WTC11 (cell line): ENCODE data around the gene SLC16A8. TPM values are rescaled to one million over a fixed set of nuclear protein-coding genes. Genes with fewer than 3 reads are reported as not detected.

Experiments
- ATF1 ChIP-seq: sonication (generic); formaldehyde crosslinking; IDR thresholded peaks from 2 replicates; pipeline ENCODE4 v1.8.1; 2023; ENCODE audit warnings: mild to moderate bottlenecking, moderate library complexity, missing genetic modification reagents
- CBFB ChIP-seq: sonication (generic); formaldehyde crosslinking; IDR thresholded peaks from 2 replicates; pipeline ENCODE4 v1.8.1; 2022; ENCODE audit warnings: mild to moderate bottlenecking, low read depth, missing genetic modification reagents
- CREM ChIP-seq: sonication (generic); formaldehyde crosslinking; IDR thresholded peaks from 2 replicates; pipeline ENCODE4 v1.8.1; 2022; ENCODE audit warnings: mild to moderate bottlenecking, missing genetic modification reagents, moderate library complexity
- E2F5 ChIP-seq: sonication (generic); formaldehyde crosslinking; IDR thresholded peaks from 2 replicates; pipeline ENCODE4 v1.8.1; 2022; ENCODE audit warnings: mild to moderate bottlenecking, moderate library complexity, missing genetic modification reagents
- ELF4 ChIP-seq: sonication (generic); formaldehyde crosslinking; IDR thresholded peaks from 2 replicates; pipeline ENCODE4 v1.8.1; 2022; ENCODE audit warnings: low read depth, mild to moderate bottlenecking, moderate library complexity, missing genetic modification reagents
- FOXK1 ChIP-seq: sonication (generic); formaldehyde crosslinking; IDR thresholded peaks from 2 replicates; pipeline ENCODE4 v1.8.0; 2022; ENCODE audit warnings: mild to moderate bottlenecking, moderate library complexity, missing genetic modification reagents
- IRF1 ChIP-seq: sonication (generic); formaldehyde crosslinking; IDR thresholded peaks from 2 replicates; pipeline ENCODE4 v1.8.0; 2023; ENCODE audit warnings: missing genetic modification reagents
- JAZF1 ChIP-seq: fragments of 250-450 bp; sonication (Bioruptor Pico); IDR thresholded peaks from 2 replicates; pipeline ENCODE4 v1.9.0; 2021; ENCODE audit warnings: moderate library complexity, mild to moderate bottlenecking, inconsistent platforms
- MXD4 ChIP-seq: fragments of 250-450 bp; sonication (Bioruptor Pico); IDR thresholded peaks from 2 replicates; pipeline ENCODE4 v1.8.0; 2021; ENCODE audit warnings: mild to moderate bottlenecking, moderate library complexity, borderline replicate concordance
- NFE2L1 ChIP-seq: sonication (generic); formaldehyde crosslinking; IDR thresholded peaks from 2 replicates; pipeline ENCODE4 v1.8.1; 2023; ENCODE audit warnings: missing genetic modification reagents
- TEAD1 ChIP-seq: sonication (generic); formaldehyde crosslinking; IDR thresholded peaks from 2 replicates; pipeline ENCODE4 v1.8.0; 2022; ENCODE audit warnings: mild to moderate bottlenecking, missing genetic modification reagents
- TEAD4 ChIP-seq: sonication (generic); formaldehyde crosslinking; IDR thresholded peaks from 2 replicates; pipeline ENCODE4 v1.8.0; 2022; ENCODE audit warnings: mild to moderate bottlenecking, missing genetic modification reagents
- ZNF121 ChIP-seq: sonication (generic); formaldehyde crosslinking; IDR thresholded peaks from 2 replicates; pipeline ENCODE4 v1.8.0; 2023; ENCODE audit warnings: missing genetic modification reagents
- ZNF219 ChIP-seq: sonication (generic); formaldehyde crosslinking; IDR thresholded peaks from 2 replicates; pipeline ENCODE4 v1.8.0; 2023; ENCODE audit warnings: missing genetic modification reagents, mild to moderate bottlenecking, borderline replicate concordance
- ZNF416 ChIP-seq: fragments of 250-450 bp; sonication (Bioruptor Pico); IDR thresholded peaks from 2 replicates; pipeline ENCODE4 v1.9.0; 2021; ENCODE audit warnings: mild to moderate bottlenecking, inconsistent platforms
- ZNF532 ChIP-seq: fragments of 250-450 bp; sonication (Bioruptor Pico); IDR thresholded peaks from 2 replicates; pipeline ENCODE4 v1.9.0; 2021; ENCODE audit warnings: mild to moderate bottlenecking, borderline replicate concordance
- ZSCAN18 ChIP-seq: fragments of 250-450 bp; sonication (Bioruptor Pico); IDR thresholded peaks from 2 replicates; pipeline ENCODE4 v2.1.2; 2022; ENCODE audit warnings: mild to moderate bottlenecking, moderate library complexity
- total RNA-seq: library from RNA; stranded (reverse); gene quantifications from 3 replicates; pipeline ENCODE4 v1.2.3, GENCODE V29; 2021
- TF ChIP-seq, protein P1 (sequence below): sonication (generic); formaldehyde crosslinking; IDR thresholded peaks from 2 replicates; pipeline ENCODE4 v1.8.1; 2023; ENCODE audit warnings: mild to moderate bottlenecking, moderate library complexity, missing genetic modification reagents
- TF ChIP-seq, protein P2 (sequence below): fragments of 250-450 bp; sonication (Bioruptor Pico); IDR thresholded peaks from 2 replicates; pipeline ENCODE4 v1.9.0; 2021; ENCODE audit warnings: mild to moderate bottlenecking
- TF ChIP-seq, protein P3 (sequence below): sonication (generic); formaldehyde crosslinking; IDR thresholded peaks from 2 replicates; pipeline ENCODE4 v1.8.1; 2023; ENCODE audit warnings: mild to moderate bottlenecking, missing genetic modification reagents
- TF ChIP-seq, protein P4 (sequence below): fragments of 250-450 bp; sonication (Bioruptor Pico); conservative IDR thresholded peaks from 2 replicates; pipeline ENCODE4 v1.9.0; 2021; ENCODE audit warnings: mild to moderate bottlenecking

Gene SLC16A8
- total RNA-seq, 1 experiment from 2014 or later: 0.57 TPM

DNA sequence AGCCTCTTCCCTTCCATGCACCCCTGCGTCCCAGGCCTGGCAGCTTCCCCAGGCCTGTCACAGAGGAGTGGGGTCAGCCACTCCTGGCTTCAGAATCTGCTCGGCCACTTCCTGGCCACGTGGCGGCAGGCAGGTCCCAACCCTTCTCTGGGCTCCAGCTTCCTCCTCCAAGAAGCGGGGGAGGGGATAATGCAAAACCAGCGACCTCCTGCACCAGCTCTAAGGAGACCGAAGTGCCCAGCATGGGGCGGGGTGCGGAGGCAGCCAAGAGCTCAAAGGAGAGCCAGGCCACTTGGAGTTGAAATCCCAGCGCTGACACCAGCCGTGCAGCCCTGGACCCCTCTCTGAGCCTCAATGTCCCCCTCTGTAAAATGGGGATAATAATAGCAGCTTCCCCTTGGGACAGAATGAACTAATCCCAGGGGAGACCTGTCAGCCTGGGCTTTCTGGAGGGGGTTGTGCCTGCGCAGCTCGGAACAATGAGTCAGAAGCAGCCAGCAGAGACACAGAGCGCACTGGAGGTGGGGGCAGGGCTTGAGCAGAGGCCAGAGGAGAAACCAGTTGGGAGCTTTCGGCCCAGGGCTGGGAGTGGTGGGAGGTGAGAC, 49.6 kb downstream of the SLC16A8 start (continued):
- TF ChIP-seq ZSCAN18 (CRISPR knock-in tag) (peak; percentile 48; the same call in 1 of the 2 replicates), ZNF416 (CRISPR knock-in tag) (no peak), NFE2L1 (CRISPR knock-in tag) (no peak), CREM (CRISPR knock-in tag) (no peak), ATF1 (CRISPR knock-in tag) (no peak), ZNF219 (CRISPR knock-in tag) (peak; percentile 55; the same call in 1 of the 2 replicates), IRF1 (CRISPR knock-in tag) (no peak), TEAD4 (CRISPR knock-in tag) (no peak), CBFB (CRISPR knock-in tag) (no peak), E2F5 (CRISPR knock-in tag) (no peak), FOXK1 (0 out of 2 replicates have a peak, but pooled peaks have one; percentile 63), MXD4 (CRISPR knock-in tag) (no peak), ZNF121 (0 out of 2 replicates have a peak, but pooled peaks have one; percentile 12), ZNF532 (CRISPR knock-in tag) (no peak), ELF4 (no peak), TEAD1 (0 out of 2 replicates have a peak, but pooled peaks have one; percentile 33), JAZF1 (CRISPR knock-in tag) (no peak)
- TF ChIP-seq, protein P1, sequence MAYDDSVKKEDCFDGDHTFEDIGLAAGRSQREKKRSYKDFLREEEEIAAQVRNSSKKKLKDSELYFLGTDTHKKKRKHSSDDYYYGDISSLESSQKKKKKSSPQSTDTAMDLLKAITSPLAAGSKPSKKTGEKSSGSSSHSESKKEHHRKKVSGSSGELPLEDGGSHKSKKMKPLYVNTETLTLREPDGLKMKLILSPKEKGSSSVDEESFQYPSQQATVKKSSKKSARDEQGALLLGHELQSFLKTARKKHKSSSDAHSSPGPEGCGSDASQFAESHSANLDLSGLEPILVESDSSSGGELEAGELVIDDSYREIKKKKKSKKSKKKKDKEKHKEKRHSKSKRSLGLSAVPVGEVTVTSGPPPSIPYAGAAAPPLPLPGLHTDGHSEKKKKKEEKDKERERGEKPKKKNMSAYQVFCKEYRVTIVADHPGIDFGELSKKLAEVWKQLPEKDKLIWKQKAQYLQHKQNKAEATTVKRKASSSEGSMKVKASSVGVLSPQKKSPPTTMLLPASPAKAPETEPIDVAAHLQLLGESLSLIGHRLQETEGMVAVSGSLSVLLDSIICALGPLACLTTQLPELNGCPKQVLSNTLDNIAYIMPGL (CRISPR knock-in tag): no peak
- TF ChIP-seq, protein P2, sequence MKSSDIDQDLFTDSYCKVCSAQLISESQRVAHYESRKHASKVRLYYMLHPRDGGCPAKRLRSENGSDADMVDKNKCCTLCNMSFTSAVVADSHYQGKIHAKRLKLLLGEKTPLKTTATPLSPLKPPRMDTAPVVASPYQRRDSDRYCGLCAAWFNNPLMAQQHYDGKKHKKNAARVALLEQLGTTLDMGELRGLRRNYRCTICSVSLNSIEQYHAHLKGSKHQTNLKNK (CRISPR knock-in tag): no peak
- TF ChIP-seq, protein P3, sequence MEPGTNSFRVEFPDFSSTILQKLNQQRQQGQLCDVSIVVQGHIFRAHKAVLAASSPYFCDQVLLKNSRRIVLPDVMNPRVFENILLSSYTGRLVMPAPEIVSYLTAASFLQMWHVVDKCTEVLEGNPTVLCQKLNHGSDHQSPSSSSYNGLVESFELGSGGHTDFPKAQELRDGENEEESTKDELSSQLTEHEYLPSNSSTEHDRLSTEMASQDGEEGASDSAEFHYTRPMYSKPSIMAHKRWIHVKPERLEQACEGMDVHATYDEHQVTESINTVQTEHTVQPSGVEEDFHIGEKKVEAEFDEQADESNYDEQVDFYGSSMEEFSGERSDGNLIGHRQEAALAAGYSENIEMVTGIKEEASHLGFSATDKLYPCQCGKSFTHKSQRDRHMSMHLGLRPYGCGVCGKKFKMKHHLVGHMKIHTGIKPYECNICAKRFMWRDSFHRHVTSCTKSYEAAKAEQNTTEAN (CRISPR knock-in tag): peak; percentile 33; the same call in 1 of the 2 replicates
- TF ChIP-seq, protein P4, sequence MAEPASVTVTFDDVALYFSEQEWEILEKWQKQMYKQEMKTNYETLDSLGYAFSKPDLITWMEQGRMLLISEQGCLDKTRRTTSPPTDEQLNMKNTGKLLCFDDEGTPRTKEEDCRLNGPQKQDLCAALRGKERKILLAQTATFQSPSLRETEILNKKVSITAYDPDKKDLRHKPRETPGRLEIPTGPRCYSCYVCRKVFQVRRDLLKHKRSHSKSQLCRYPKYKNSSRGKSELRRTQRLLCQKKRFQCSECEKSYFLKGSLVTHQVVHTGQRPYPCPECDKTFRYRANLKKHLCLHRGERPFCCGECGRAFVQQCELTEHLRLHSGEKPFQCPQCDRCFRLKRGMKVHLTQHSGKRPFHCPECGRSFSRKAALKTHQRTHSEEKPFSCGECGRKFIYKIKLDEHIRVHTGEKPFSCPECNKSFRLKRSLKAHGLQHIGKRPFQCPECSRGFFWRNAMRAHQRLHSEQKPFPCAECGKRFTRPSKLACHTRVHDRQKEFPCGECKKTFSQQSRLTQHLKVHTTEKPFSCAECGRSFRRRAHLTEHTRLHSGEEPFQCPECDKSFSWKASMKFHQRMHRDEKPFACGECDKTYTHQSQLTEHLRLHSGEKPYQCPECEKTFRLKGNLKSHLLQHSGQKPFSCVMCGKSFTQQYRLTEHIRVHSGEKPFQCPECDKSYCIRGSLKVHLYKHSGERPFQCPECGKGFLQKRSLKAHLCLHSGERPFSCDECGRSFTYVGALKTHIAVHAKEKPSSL: no peak
